Activated naive CD4-positive, alpha-beta T cell treated with Interleukin-2 at 50 U/mL for 16 hours (primary cell): ENCODE results near the gene DCN.
A peak's percentile ranks its signal among the peaks of the same experiment; 100 is the strongest.

Experiments used
- DNase-seq: peaks from one replicate; pipeline ENCODE4 v3.0.0-alpha.2; 2020

The DCN gene

GRCh38 chr12:91133871-91134270, 48.7 kb downstream of the DCN start:
- DNase-seq = no peak

GRCh38 chr12:91129662-91130362, 52.8 kb downstream of the DCN start:
- DNase-seq = no peak

GRCh38 chr12:91127751-91128150, 54.9 kb downstream of the DCN start:
- no peak for DNase-seq

GRCh38 chr12:91127306-91127705, 55.3 kb downstream of the DCN start:
- no peak for DNase-seq

DNA sequence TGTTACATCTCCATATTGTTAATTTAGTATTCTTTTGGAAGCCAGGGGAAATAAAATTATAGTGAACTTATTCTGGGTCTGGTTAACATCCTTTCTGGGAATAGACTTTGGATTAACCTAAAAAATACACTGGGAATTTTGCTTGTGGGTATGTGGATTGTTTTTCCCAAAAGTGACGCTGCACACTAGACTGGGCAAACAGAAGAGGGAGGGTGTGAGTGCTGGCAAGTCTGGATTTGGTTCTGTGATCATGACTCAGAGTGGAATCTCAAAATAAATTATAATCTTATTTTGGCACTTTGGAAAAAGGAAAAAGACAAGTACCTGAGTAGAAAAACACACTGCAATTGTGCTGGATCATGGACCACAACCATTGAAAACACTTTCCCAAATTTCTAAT, 56.1 kb downstream of the DCN start:
- DNase-seq = no peak

DNA sequence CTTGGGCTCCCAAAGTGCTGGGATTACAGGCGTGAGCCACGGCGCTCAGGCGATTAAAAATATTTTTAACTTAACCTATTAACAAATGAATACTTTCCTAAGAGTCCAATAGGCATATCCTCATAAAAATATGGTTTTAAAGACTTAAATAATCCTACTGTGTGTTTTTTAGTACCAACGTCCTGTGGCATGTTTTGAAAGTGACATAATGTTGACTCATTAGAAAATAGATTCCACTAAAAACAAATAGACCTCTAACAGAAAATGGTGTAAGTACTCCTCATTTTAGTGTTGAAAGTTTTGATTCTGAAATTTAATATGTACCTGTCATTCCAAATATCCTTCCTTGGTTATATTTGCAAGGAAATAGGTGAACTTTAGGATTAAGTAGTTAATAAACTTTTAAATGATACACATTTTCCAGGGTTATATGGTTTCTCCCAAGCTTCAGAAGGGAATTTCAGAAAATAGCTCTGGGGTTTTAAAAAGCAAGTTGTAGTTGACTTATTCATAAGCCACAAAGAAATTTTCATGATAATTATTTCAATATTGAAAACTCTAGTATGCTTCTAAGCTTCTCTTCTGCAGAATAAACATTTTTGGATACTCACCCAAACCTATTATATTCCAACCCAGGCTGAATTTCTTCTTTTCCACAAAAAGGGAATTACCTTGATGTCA, 59.2 kb downstream of the DCN start:
- no peak for DNase-seq

DNA sequence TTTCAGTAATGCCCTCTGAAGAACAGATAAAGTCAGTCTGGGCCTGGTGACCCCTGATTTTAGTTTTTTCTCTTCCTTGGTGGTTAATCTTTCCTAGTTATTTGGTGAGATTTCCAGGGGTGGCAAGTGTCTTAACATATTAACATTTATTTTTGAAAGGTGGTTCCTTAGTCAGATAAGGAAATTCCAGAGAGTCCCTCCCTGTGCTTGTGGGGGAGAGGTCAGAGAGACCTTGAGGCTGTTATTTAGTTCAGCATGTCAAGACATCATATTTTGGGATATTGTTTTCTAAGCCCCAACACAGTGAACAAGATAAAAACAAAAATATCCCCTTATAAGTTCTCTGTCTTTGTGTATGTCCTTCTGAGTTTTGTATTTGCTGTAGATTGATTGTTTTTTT, 61.8 kb downstream of the DCN start:
- DNase-seq = no peak

GRCh38 chr12:91119089-91119488, 63.5 kb downstream of the DCN start:
- no peak for DNase-seq

- DNase-seq = no peak
Observed at GRCh38 chr12:91113621-91114020, 69.0 kb downstream of the DCN start.

DNA sequence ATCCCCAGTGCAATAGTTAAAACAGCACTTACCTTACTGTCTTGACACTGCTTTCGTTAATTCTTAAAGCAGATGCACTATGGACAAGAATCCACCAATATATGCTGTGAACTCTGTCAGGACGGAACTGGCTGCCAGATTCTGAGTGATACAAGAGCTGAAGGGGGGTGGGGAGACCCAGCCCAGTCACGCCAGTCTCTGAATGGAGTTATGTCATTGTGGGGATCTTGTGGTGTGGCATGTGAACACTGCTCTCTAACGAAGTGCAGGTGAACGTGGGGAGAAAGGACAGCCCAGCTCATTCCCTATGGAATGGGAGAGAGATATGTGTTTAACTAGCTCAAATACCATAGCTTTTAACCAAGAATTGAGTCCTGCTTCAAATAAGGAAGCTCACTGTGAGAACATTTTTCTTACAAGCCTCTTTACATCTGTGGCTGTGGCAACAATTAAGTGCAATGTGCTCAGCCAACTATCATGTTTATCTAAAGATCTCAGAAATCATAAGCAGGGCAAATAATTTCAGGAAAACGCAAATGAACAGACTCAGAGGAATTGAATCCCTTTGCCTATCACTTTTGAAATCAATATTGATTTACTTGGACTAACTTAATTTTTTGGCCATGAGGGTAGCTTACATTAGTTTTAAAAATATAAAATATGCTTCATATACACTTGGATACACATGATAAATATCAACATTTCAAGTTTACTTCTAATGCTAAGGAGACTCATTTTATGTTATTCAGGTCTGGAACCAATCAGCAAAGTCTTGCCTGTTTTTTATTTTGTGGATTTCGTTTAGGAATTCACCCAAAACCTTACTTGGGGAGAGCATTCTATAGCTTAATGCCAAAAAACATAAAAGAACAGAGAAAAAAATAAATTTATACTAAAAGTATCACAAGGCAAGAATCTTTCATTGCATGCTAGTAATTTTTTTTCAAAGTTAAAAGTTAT, 71.0 kb downstream of the DCN start, which contains the start of gene LUM:
Gene LUM, minus strand, starts transcription at position 129 of the 960 bp plus-strand sequence. CDS start 2,515 bp downstream, outside the sequence.
- no peak for DNase-seq

DNA sequence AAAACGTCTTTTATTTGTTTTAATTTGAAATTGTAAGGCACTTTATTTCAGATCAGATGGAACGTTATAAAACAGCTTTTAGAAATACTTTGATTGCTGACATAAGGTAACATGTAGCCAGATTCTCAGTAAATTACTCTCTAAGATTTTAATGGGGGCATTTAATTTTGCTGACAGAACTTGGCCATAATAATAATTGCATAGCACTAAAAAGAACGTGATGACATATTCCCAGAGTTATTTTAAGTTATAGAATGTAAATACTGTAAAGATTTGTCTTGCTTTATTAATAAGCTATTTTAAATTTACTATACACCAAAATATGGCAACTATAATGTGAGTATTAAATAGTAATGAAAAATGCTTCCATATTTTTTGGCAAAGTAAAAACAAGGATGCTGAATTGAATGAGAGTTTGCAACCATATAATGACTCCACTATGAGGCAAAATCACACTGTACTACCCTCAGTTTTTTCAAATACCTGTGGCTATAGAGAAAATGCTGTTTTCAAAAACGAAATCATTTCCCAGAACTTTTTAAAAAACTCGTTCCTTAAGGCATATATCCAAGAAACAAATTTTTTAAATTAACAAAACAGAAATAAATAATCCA, 72.2 kb downstream of the DCN start:
- DNase-seq = no peak

DNA sequence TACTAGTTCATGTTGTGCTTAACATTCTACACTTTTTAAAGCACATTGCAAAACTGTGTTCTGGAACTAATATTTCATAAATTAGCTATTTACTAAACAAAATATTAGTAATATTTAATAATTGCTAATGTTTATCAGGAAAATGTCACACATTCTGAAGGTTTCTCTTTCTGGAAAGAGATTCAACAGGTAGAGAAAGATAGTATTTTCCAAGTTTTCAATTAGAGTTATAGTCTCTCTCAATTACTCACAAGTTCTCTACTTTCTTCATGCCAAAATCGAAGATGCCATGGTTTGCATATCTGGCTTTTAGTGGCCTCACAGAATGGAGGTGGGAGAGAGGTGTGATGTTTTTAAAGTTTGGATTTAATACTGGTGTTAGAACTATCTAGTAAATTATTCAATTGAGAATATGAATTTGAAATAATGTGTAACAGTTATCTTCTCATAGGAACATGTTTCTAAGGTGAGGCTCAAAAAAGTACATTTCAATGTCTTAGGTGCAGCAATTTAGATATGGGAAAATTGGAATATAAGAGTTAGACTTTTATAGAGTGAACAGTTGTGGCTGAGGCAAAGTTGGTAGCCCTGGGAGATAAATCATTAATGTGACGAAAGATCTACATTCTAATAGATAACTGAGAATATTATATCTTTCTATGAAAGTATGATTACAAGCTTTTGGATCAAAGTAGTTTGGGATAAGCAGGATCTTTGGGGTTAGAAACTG, 72.9 kb downstream of the DCN start:
- DNase-seq = no peak

DNA sequence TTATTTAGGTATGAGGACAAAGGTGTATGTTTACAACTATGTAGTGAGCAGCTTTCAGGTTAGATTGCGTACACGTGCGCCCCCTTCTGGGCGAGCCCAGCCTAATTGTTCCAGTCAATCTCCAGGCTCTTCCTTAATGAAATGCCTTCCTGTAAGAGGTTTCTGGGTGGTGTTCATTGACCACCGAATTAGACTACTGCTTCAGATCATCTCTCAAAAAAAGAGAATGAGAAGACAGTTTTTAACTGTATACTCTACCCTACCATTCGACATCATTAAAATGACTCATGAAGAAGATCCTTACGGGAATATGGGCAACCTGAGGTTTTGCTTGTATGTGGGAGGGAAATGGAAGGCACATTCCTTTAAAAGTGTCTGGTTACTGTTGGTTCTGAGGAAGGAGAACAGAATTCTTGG, 73.5 kb downstream of the DCN start:
- peak; percentile 17 for DNase-seq

GRCh38 chr12:91108196-91108755, 74.3 kb downstream of the DCN start:
- no peak for DNase-seq

DNA sequence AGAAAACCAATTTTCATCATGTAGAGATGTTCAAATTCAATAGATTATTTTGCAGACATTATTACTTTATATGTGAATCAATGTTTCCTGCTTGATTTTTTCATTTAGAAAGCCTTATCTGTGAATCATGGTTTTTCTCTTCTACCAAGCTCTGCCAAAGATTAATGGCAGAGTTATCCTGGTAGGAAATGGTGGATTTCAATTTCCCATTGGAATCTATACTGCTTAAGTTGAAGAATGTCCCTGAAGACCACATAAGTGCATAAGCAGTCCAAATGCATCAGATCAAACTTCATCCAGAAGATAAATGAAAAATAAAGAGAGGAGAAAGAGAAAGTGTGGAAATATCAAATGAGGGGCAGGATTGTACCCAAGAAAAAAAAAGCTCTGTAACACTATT, 76.3 kb downstream of the DCN start:
- DNase-seq = no peak

DNA sequence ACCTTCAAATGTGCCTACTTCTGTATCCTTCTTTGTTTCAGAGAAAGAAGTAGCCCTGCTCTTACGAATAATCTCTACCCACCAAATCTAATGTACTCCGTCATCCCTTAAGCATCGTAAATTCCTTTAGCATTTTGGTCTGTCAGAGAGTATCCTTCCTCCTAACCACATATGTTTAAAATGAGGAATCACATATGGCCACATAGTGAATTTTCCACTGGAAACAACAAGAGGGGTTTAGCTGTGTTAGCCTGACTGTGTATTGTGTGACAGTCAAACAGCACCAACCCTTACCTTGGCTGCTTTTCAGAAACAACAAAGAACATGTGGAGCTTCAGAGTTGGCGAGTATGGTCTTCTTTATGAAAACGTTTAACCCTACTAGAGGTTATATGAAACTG, 76.8 kb downstream of the DCN start:
- DNase-seq = no peak

- DNase-seq = no peak
Observed at GRCh38 chr12:91104812-91105466, 77.7 kb downstream of the DCN start.

DNA sequence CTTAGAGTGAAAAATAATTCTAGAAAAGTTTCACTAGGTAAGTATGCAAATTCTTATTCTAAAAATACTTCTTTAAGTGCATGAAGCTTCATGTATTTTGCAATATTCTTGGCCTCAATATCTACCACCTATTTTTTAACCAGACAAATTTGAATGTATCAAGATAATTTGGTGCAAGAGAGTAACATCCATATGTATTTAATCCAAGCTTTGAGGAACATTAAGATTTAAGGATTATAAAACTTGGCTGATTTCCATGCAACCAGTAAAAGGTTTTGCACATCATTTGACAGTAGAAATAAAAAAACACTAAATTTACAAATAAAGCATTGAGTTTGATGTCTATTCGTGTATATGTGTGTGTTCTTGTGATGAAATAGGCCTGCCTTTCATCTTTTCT, 79.0 kb downstream of the DCN start:
- no peak for DNase-seq

DNA sequence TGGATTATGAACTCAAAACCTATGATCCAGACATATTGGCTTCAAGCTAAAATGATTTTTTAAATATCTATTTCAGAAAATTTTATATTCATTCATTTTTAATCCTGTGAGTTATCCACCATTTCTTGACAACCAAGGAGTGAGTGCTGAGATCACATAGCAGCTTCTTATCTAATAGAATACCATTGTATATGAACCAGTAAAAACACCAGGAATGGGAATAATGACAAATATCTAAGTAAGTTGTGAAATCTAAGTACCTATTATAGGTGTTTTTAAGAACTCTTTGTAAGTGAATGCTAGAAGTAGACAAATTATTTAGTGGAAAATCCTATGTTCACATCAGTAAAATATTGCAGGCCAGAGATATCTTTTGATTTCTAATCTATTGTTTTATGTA, 79.5 kb downstream of the DCN start:
- no peak for DNase-seq

DNA sequence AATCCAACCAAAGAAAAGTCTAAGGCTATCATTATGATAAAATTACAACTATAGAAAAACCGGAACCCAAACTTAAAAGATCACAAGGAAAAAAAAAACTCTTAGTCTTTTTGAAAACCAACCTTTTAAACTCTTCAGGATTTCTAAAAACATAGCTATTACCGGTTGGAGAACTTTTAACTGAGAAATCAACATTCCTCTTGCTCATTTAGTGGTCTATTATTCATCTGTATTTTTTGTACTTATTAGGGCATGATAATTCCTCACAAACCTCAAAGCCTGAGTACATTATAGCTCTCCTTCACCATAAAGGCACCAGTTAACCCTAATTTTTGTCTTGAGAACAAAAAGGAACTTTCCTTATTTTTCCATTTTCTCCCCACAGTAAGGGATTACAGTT, 81.7 kb downstream of the DCN start:
- DNase-seq = no peak

- DNase-seq = no peak
Observed at GRCh38 chr12:91099836-91100235, 82.8 kb downstream of the DCN start.
